ENCODE measurements around the gene TLX2.
A peak's percentile ranks its signal among the peaks of the same experiment; 100 is the strongest.

DNA sequence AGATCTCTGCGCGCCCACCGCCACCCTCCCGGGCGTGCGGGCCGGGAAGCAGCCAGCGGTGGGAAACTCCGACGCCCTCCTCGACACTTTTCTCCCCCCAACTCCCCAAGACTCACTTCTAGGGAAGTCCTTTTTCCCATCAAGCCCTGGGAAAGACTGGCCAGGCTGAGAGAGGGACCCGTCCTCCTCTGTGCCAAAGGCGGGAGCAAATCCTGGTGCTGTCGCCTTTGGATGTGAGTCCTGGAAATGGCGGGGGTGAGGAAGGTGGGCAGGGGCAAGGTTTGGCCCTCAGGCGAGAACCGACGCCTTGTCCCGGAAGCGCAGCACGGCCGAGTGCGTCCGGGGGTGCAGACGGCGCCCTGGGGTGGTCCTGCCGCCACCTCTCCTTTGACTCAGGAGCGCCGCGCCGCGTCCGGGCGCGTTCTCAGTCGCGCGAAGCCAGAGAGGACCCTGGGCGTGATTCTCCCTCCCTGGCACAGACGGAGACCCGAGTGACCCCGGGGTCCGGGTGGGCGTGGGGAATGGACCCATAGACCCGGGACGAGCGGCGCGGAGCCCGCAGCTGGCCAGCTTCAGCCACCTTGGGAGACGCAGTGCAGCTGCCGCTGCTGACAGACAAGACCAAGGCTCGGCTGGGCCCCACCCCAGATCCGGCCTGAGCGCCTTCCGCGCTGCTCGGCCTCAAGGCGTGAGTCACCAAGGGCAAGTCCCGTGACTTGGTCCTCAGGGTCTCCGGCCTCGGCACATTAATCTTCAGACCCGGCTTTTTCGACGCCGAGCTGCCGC is 11.3 kb upstream of the TLX2 start:
- TF ChIP-seq CTCF (IDR thresholded peaks at IDR 0.05) (peak; percentile 40), EZH2phosphoT487 (IDR thresholded peaks at IDR 0.05) (no peak), EZH2 (IDR thresholded peaks at IDR 0.05) (peak; percentile 98)
